OCI-LY7 (cell line): ENCODE results near the gene ZNF518A. TPM values are rescaled to one million over a fixed set of nuclear protein-coding genes. Genes with fewer than 3 reads are reported as not detected.

Experiments used
- BruUV-seq: library from RNA; stranded (reverse); fragments of 400-500 nt; replicated peaks from 2 replicates; lab custom pipeline; 2021; lab: Mats Ljungman, UMichigan
- CTCF ChIA-PET: fragments of 300-600 bp; sonication (Branson Sonifier 250); formaldehyde crosslinking; loops from one replicate; lab custom pipeline; 2022; ENCODE audit warnings: antibody characterized with exemption; ENCODE audit not compliant: unreplicated experiment; lab: Charles Lee
- POLR2A ChIA-PET: fragments of 300-600 bp; sonication (Branson Sonifier 250); formaldehyde crosslinking; loops from one replicate; lab custom pipeline; 2022; ENCODE audit warnings: antibody characterized with exemption; lab: Charles Lee
- DNase-seq: peaks from one replicate; pipeline ENCODE4 v3.0.0-alpha.2; 2015; ENCODE audit warnings: low spot score
- H2AFZ ChIP-seq: fragments of 200-600 bp; sonication (generic), shearing (Covaris generic); 2 replicates; pipeline ENCODE4 v1.6.1; 2014; ENCODE audit warnings: mild to moderate bottlenecking, antibody characterized with exemption, low read length, moderate library complexity
- H3K27ac ChIP-seq: fragments of 200-600 bp; sonication (generic); 2 replicates; pipeline ENCODE4 v1.5.1; 2014; ENCODE audit warnings: mixed run types, low read depth, mild to moderate bottlenecking, moderate library complexity, low read length, inconsistent platforms; ENCODE audit not compliant: poor library complexity, severe bottlenecking
- H3K36me3 ChIP-seq: fragments of 200-600 bp; sonication (generic); 2 replicates; pipeline ENCODE4 v1.6.1; 2014; ENCODE audit warnings: mild to moderate bottlenecking, antibody characterized with exemption, low read length, moderate library complexity, mixed read lengths; ENCODE audit not compliant: insufficient read depth
- H3K4me1 ChIP-seq: fragments of 200-600 bp; sonication (generic); 2 replicates; pipeline ENCODE4 v1.5.1; 2014; ENCODE audit warnings: mild to moderate bottlenecking, low read length; ENCODE audit not compliant: insufficient read depth, poor library complexity, severe bottlenecking
- H3K4me2 ChIP-seq: fragments of 200-600 bp; sonication (generic); 2 replicates; pipeline ENCODE4 v1.6.1; 2014; ENCODE audit warnings: mild to moderate bottlenecking, low read length
- H3K4me3 ChIP-seq: fragments of 200-600 bp; sonication (generic); 2 replicates; pipeline ENCODE4 v1.5.1; 2014; ENCODE audit warnings: mild to moderate bottlenecking, low read depth, low read length; ENCODE audit not compliant: poor library complexity, severe bottlenecking
- H3K79me2 ChIP-seq: fragments of 200-600 bp; sonication (generic); 2 replicates; pipeline ENCODE4 v1.6.1; 2016; ENCODE audit warnings: low read depth, mild to moderate bottlenecking, low read length, moderate library complexity, mixed read lengths; ENCODE audit not compliant: insufficient read depth
- H3K9me2 ChIP-seq: fragments of 200-600 bp; sonication (generic); 2 replicates; pipeline ENCODE4 v1.6.1; 2016; ENCODE audit warnings: mild to moderate bottlenecking, low read length, mixed read lengths; ENCODE audit not compliant: insufficient read depth
- H3K9me3 ChIP-seq: fragments of 200-600 bp; sonication (generic); 2 replicates; pipeline ENCODE4 v1.6.1; 2014; ENCODE audit warnings: mild to moderate bottlenecking, mixed run types, low read length, mixed read lengths
- H4K20me1 ChIP-seq: fragments of 200-600 bp; sonication (generic); 2 replicates; pipeline ENCODE4 v1.6.1; 2014; ENCODE audit warnings: mild to moderate bottlenecking, antibody characterized with exemption, low read length, moderate library complexity, mixed read lengths; ENCODE audit not compliant: insufficient read depth
- CTCF ChIP-seq: fragments of 200-600 bp; sonication (generic); conservative IDR thresholded peaks from 2 replicates; pipeline ENCODE4 v1.5.1; 2014; ENCODE audit warnings: mild to moderate bottlenecking, antibody characterized with exemption, low read length, moderate library complexity, mixed read lengths
- EZH2phosphoT487 ChIP-seq: fragments of 200-600 bp; sonication (generic); IDR thresholded peaks from 2 replicates; pipeline ENCODE4 v1.6.1; 2018; ENCODE audit warnings: low read depth, borderline replicate concordance, mild to moderate bottlenecking, mixed run types, antibody characterized with exemption, low read length, moderate library complexity, mixed read lengths
- intact Hi-C: fragments of 100-400 bp; cut with micrococcal nuclease; formaldehyde crosslinking; loops from one replicate; pipeline ENCODE4 v1.10.0; 2022; ENCODE audit not compliant: unreplicated experiment
- total RNA-seq, 2 experiments: library from RNA; depleted of rRNA in 1 of 2; stranded (reverse); fragments of >200 nt in 1 of 2; shearing (Covaris generic) in 1 of 2; gene quantifications; 2 replicates each; pipeline ENCODE4 v1.2.3, GENCODE V29; 2014 to 2022

ZNF518A gene
- total RNA-seq, 2 experiments from 2014 or later = 19.4 to 19.7 TPM

- Histone ChIP-seq H2AFZ (no peak overlapping the region), H3K4me2 (no peak overlapping the region), H3K9me2 (no peaks in the 10 kb centered on the region), H3K4me1 (no peaks in the 10 kb centered on the region), H3K79me2 (no peaks in the 10 kb centered on the region), H3K9me3 (no peaks in the 10 kb centered on the region), H3K27ac (no peak overlapping the region), H3K36me3 (no peaks in the 10 kb centered on the region; the same call in 1 of the 2 replicates), H4K20me1 (no peaks in the 10 kb centered on the region), H3K4me3 (no peak overlapping the region)
- BruUV-seq = no TSS peak
- CTCF ChIA-PET = no interaction called here
- intact Hi-C loops = no loop called here
- TF ChIP-seq CTCF = no peak
- TF ChIP-seq EZH2phosphoT487 = no peak
- POLR2A ChIA-PET = interaction anchor here (0.8 to 1.2 kb wide), 3 partner anchors 8 to 31 kb away, joined by 3 to 4 read pairs (median 3); no protein-coding TSS in a partner anchor
- no peak for DNase-seq
These were observed 47.3 kb upstream of the ZNF518A start for GRCh38 chr10:96082748-96083147.

GRCh38 chr10:96089116-96089515 is 41.0 kb upstream of the ZNF518A start:
- Histone ChIP-seq H3K9me2 (no peaks in the 10 kb centered on the region), H3K36me3 (no peaks in the 10 kb centered on the region), H3K79me2 (no peaks in the 10 kb centered on the region), H4K20me1 (no peaks in the 10 kb centered on the region), H3K4me2 (peak overlapping the region; percentile 68), H3K4me1 (peaks cover 11% of the 10 kb centered on the region), H3K9me3 (no peaks in the 10 kb centered on the region), H2AFZ (peak overlapping the region; percentile 92), H3K4me3 (peak overlapping the region; percentile 76), H3K27ac (peak overlapping the region; percentile 86)
- CTCF ChIA-PET = no interaction called here
- TF ChIP-seq EZH2phosphoT487 (no peak), CTCF (no peak)
- intact Hi-C loops = loop anchor here (1.0 kb wide), 1 partner anchor 46 kb away; the partner anchor contains the start of gene CCNJ
- BruUV-seq = no TSS peak
- POLR2A ChIA-PET = interaction anchor here (0.5 to 2.5 kb wide), 16 partner anchors 12 to 1184 kb away, joined by 3 to 32 read pairs (median 3); partner anchors contain the start of gene ZNF518A
- no peak for DNase-seq
